Measurements from ENCODE around the gene TREML1.
"Not testable (repeated sequence)": the region's sequence is repeated elsewhere in the genome, so short reads cannot be mapped to it uniquely, and the experiment has no call there.

Gene TREML1

GRCh38 chr6:41153992-41154625 is at the start of gene TREML1:
TREML1 (minus strand) TSS chr6:41154347; CDS start chr6:41154288, 59 bp downstream.
- Mint-ChIP-seq H3K4me1 (no peaks in the 10 kb centered on the region), H3K27ac (no peak within 1 kb of the TSS), H3K4me3 (no peak within 1 kb of the TSS), H3K9me3 (no peaks in the 10 kb centered on the region), H3K36me3 (no peaks in the 10 kb centered on the region)
- no peak for DNase-seq (ENCODE audit: low spot score in 2 of 2)
- peak; percentile 20 for ATAC-seq

- Mint-ChIP-seq H3K27ac (peak overlapping the region; percentile 95), H3K9me3 (no peaks in the 10 kb centered on the region), H3K4me1 (peaks cover 55% of the 10 kb centered on the region), H3K36me3 (no peaks in the 10 kb centered on the region), H3K4me3 (peak overlapping the region; percentile 53)
- no peak for ATAC-seq
- peak in 1 of 2 donors; percentile 47 for DNase-seq (ENCODE audit: low spot score in 2 of 2)
Measured at GRCh38 chr6:41201764-41202173, 47.6 kb upstream of the TREML1 start.

- no peaks in the 10 kb centered on the region for H3K9me3 Mint-ChIP-seq
- DNase-seq (ENCODE audit: low spot score in 2 of 2) (peak in 1 of 2 donors; percentile 77), ATAC-seq (peak; percentile 1)
- H3K4me3 Mint-ChIP-seq: peak within 1 kb of the TSS; percentile 53
- H3K4me1 Mint-ChIP-seq: peaks cover 55% of the 10 kb centered on the region
- H3K27ac Mint-ChIP-seq: peak within 1 kb of the TSS; percentile 95
- no peaks in the 10 kb centered on the region for H3K36me3 Mint-ChIP-seq
Measured at GRCh38 chr6:41200901-41201763, 47.0 kb upstream of the TREML1 start, which contains the start of gene TREML2. TREML2 (minus strand) TSS chr6:41201149; CDS start chr6:41201008, 141 bp downstream.

GRCh38 chr6:41200296-41200900 is 46.3 kb upstream of the TREML1 start:
- DNase-seq (ENCODE audit: low spot score in 2 of 2) (peak; percentile 45 to 85), ATAC-seq (peak; percentile 60)
- Mint-ChIP-seq H3K36me3 (no peaks in the 10 kb centered on the region), H3K4me3 (peak overlapping the region; percentile 53), H3K9me3 (no peaks in the 10 kb centered on the region), H3K27ac (peak overlapping the region; percentile 95), H3K4me1 (peaks cover 55% of the 10 kb centered on the region)

- Mint-ChIP-seq H3K4me3 (peak overlapping the region; percentile 53), H3K9me3 (no peaks in the 10 kb centered on the region), H3K27ac (peak overlapping the region; percentile 95), H3K36me3 (no peaks in the 10 kb centered on the region), H3K4me1 (peaks cover 62% of the 10 kb centered on the region)
- DNase-seq (ENCODE audit: low spot score in 2 of 2): peak in 1 of 2 donors; percentile 81
- peak; percentile 85 for ATAC-seq
Measured at GRCh38 chr6:41199552-41200246, 45.6 kb upstream of the TREML1 start.

- Mint-ChIP-seq H3K4me1 (peaks cover 62% of the 10 kb centered on the region), H3K27ac (no peak overlapping the region), H3K9me3 (no peaks in the 10 kb centered on the region), H3K4me3 (no peak overlapping the region), H3K36me3 (no peaks in the 10 kb centered on the region)
- no peak for ATAC-seq
- no peak for DNase-seq (ENCODE audit: low spot score in 2 of 2)
Measured at GRCh38 chr6:41197234-41197633, 43.1 kb upstream of the TREML1 start.

GRCh38 chr6:41194386-41194785 is 40.2 kb upstream of the TREML1 start:
- Mint-ChIP-seq H3K4me3 (no peak overlapping the region), H3K36me3 (no peaks in the 10 kb centered on the region), H3K9me3 (no peaks in the 10 kb centered on the region), H3K27ac (peak overlapping the region; percentile 23), H3K4me1 (peaks cover 37% of the 10 kb centered on the region)
- ATAC-seq: no peak
- no peak for DNase-seq (ENCODE audit: low spot score in 2 of 2)

- ATAC-seq (no peak), DNase-seq (ENCODE audit: low spot score in 2 of 2) (no peak)
- Mint-ChIP-seq H3K27ac (peak overlapping the region; percentile 23), H3K4me1 (peaks cover 33% of the 10 kb centered on the region), H3K4me3 (no peak overlapping the region), H3K9me3 (no peaks in the 10 kb centered on the region), H3K36me3 (no peaks in the 10 kb centered on the region)
Measured at GRCh38 chr6:41193884-41194283, 39.7 kb upstream of the TREML1 start.

GRCh38 chr6:41193171-41193734 is 39.1 kb upstream of the TREML1 start:
- no peak overlapping the region for H3K4me3 Mint-ChIP-seq
- H3K27ac Mint-ChIP-seq: peak overlapping the region; percentile 23
- no peaks in the 10 kb centered on the region for H3K36me3 Mint-ChIP-seq
- H3K4me1 Mint-ChIP-seq: peaks cover 37% of the 10 kb centered on the region
- H3K9me3 Mint-ChIP-seq: no peaks in the 10 kb centered on the region
- no peak for DNase-seq (ENCODE audit: low spot score in 2 of 2)
- ATAC-seq: peak; percentile 57

GRCh38 chr6:41191569-41191968 is 37.4 kb upstream of the TREML1 start:
- peaks cover 38% of the 10 kb centered on the region for H3K4me1 Mint-ChIP-seq
- no peaks in the 10 kb centered on the region for H3K36me3 Mint-ChIP-seq
- peak; percentile 67 for ATAC-seq
- peak overlapping the region; percentile 58 for H3K27ac Mint-ChIP-seq
- no peaks in the 10 kb centered on the region for H3K9me3 Mint-ChIP-seq
- peak in 1 of 2 donors; percentile 67 for DNase-seq (ENCODE audit: low spot score in 2 of 2)
- H3K4me3 Mint-ChIP-seq: no peak overlapping the region

GRCh38 chr6:41190791-41191190 is 36.6 kb upstream of the TREML1 start:
- H3K9me3 Mint-ChIP-seq: no peaks in the 10 kb centered on the region
- ATAC-seq: no peak
- H3K27ac Mint-ChIP-seq: no peak overlapping the region
- no peaks in the 10 kb centered on the region for H3K36me3 Mint-ChIP-seq
- no peak for DNase-seq (ENCODE audit: low spot score in 2 of 2)
- peaks cover 45% of the 10 kb centered on the region for H3K4me1 Mint-ChIP-seq
- no peak overlapping the region for H3K4me3 Mint-ChIP-seq

GRCh38 chr6:41189967-41190366 is 35.8 kb upstream of the TREML1 start:
- no peak for ATAC-seq
- H3K27ac Mint-ChIP-seq: no peak overlapping the region
- H3K36me3 Mint-ChIP-seq: no peaks in the 10 kb centered on the region
- no peak overlapping the region for H3K4me3 Mint-ChIP-seq
- no peaks in the 10 kb centered on the region for H3K9me3 Mint-ChIP-seq
- no peak for DNase-seq (ENCODE audit: low spot score in 2 of 2)
- peaks cover 47% of the 10 kb centered on the region for H3K4me1 Mint-ChIP-seq

- H3K27ac Mint-ChIP-seq; H3K4me3 Mint-ChIP-seq; H3K9me3 Mint-ChIP-seq; ATAC-seq; DNase-seq (ENCODE audit: low spot score in 2 of 2); H3K36me3 Mint-ChIP-seq: not testable (repeated sequence)
- peaks cover 39% of the 10 kb centered on the region for H3K4me1 Mint-ChIP-seq
Measured at GRCh38 chr6:41189046-41189445, 34.9 kb upstream of the TREML1 start.

GRCh38 chr6:41187924-41188886 is 34.1 kb upstream of the TREML1 start:
- Mint-ChIP-seq H3K4me3 (no peak overlapping the region), H3K4me1 (peaks cover 34% of the 10 kb centered on the region), H3K27ac (no peak overlapping the region), H3K9me3 (no peaks in the 10 kb centered on the region), H3K36me3 (no peaks in the 10 kb centered on the region)
- no peak for ATAC-seq
- DNase-seq (ENCODE audit: low spot score in 2 of 2): no peak

Measured in stimulated activated effector memory CD8-positive, alpha-beta T cell treated with anti-CD3 and anti-CD28 coated beads, Interleukin-12 subunit alpha, Interleukin-12 subunit beta, amount 100 ng/mL, for 72 hours (primary cell).